ENCODE results near the gene RBP3.

RBP3 gene

DNA sequence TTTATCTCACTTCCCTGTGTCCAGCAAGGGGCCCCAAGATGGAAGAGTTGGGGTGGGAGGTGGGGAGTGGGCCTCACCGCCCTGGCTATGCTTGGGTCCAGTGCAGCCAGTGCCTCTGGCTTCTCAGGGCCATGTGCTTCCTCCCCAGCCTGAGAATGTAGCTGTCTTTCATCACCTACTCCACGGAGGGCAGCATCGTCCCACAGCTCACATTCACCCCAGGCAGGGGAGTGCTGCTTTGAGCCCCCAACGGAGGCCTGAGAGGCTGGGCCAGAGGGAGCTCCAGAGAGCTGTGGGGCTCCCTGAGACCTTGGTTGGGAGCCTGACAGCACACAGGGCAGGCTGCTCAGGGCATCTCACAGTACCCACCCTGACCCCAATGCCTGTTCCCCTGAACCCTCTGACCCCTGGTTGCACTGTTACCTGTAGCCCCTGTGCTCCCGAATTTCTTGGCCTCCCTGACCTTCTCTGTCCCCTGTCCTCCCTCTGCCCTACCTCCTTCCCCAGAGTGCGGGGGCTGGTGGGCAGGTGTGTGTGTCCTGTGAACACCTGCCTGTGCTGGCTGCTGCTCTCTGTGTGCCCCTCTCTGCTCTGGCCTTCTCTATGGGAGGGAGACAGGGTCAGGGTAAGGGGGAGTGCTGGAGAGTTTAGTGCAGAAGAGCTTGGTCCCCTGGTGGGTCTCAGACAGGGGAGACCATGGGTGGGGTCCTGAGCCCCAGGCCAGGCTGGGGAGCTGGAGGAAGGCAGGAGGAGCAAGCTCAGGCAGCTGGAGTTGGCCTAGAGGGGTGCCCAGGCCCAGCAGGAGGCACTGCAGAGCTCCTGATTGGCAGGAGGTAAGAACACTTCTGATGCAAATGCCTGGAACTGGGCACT is 55.5 kb downstream of the RBP3 start:
- DNase-seq, result no peak

DNA sequence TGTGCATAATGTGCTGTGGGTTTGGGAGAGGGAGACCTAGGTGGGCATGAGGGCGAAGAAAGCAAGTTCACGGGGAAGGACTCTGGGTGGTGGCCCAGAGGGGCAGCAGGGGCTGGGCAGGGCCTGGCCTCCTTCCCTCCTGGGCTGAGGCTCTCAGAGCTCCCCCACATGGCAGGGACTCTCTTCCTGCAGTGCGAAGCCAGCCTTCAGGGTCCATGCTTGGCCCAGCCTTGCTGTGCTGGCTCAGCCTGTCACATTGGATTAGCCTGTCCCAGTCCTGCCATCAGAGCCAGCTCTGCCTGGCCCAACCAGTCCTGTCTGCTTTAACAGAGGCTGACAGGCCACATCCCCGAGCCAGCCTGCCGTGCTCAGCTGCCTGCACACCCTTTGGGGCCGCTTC is 56.3 kb downstream of the RBP3 start:
- no peak for DNase-seq

DNA sequence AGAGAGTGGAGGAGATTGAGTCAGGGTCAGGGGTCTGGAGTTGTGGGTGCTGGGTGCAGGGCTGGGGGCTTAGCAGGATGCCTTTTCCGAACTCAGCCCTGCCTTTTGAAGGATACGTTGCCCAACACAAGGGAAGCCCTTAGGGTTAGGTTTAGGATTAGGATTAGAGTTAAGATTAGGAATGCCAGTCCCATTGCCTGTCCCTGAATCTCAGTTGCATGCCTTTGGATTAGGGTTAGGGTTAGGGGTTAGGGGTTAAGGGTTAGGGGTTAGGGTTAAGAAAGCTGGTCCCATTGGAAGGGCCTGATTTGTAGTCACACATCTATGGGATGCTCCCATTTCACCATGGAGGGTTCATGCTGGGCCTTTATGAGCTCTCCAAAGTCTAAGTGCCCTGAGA is 56.8 kb downstream of the RBP3 start:
- DNase-seq, result no peak

DNA sequence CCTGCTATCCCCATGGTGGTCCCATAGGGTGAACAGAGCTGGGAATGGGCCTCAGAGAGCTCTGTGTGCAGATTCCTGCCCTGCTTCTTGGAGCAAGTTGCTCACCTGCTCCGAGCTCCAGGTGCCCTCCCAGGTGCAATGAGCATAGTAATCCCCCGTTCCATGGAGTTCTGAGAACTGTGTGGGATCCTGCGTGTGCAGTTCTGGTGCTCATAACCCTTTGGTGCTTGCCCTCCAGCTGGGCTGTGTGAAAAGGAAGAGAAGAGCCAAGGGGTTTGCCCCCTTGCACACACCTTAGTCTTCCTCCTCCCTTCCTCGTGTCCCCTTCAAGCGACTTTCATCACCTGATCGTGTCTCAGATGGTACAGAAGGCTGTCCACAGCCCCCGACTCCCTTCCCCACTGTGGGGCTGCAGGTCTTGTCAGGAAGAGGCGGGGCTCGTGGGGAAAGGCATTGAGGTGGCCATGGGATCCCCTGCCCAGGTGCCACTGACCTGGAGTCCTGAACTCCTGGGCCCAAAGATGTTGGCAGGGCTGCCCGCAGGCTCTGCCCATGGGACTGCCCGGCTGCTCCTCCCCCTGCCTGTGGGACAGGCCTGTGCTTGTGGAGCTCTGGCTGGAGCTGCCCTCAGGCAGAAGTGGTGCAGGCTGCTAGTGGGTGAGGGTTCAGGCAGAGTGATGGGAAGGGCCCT is 57.8 kb downstream of the RBP3 start:
- DNase-seq, result no peak

DNA sequence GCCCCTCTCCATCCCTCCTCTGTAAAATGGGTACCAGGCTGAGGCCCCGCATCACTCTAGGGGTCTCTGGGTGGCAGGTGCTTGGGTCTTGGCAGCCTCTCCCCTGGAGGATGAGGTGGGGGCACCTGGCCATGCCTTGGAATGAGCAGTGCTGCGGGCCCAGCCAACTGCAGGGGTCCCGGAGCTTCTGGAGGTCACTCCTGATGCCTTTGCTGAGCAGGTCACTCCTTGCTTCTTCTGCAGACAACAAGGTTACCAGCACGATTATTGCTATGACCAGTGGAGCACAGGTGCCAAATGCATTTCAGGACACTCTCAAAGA is 58.3 kb downstream of the RBP3 start:
- DNase-seq, result no peak

DNA sequence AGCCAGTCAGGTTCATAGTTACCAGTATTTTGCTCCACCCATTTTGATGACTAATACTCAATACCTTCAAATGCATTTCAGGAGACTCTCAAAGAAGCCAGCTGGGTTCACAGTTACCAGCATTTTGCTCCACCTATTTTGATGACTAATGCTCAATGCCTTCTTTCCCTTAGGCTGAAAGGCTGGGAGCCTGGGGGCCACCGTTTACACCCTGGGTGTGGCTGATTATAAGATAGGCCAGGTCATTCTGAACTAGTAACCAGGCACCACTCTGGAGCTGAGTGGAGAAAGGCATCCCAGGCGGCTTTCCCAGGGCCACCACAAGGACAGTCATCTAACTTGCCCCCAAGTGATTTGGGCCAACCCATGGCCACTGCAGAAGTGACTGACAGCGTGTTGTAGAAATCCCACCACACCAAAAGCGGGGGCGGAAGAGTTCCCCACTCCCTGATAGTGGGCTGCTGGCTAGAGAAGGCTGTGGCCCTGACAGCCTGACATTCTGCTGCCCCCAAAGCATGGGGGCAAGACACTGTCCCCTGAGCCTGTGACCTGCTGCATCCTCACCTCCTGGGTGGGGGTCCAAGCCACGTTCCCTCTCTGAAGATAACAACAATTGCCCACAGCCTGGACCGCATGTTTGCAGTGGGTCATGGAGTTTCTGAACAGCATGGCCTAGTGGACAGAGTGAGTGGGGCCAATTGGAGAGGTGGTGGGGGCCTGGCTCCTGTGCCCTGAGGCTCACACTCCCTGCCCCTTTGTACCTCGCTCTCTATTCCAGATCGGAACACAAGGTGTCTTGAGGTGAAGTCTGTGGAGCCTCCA is 58.9 kb downstream of the RBP3 start:
- DNase-seq, result no peak

All from DMS153 (cell line).